Muscle of arm (tissue), 14 donors: Measurements from ENCODE around the gene GPR22. TPM values are rescaled to one million over a fixed set of nuclear protein-coding genes. Genes with fewer than 3 reads are reported as not detected.

Experiments
- DNase-seq: peaks from one replicate; pipeline ENCODE4 v3.0.0-alpha.2; 2013
- long read RNA-seq, 11 donors: transcript quantifications; one replicate each; lab custom pipeline, GENCODE V29; 2026
- polyA plus RNA-seq, 12 donors: library from polyadenylated mRNA; unstranded; fragments of 120-200 nt; gene quantifications; one replicate each; pipeline ENCODE4 v1.2.1, GENCODE V29; 2013; ENCODE audit not compliant: insufficient read length in 12 of 12

Gene GPR22, protein sequence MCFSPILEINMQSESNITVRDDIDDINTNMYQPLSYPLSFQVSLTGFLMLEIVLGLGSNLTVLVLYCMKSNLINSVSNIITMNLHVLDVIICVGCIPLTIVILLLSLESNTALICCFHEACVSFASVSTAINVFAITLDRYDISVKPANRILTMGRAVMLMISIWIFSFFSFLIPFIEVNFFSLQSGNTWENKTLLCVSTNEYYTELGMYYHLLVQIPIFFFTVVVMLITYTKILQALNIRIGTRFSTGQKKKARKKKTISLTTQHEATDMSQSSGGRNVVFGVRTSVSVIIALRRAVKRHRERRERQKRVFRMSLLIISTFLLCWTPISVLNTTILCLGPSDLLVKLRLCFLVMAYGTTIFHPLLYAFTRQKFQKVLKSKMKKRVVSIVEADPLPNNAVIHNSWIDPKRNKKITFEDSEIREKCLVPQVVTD
- under 1 TPM in 7 of 12 donors, not detected in 5; 0.07 to 0.29 (median 0.15) TPM for polyA plus RNA-seq
- long read RNA-seq, donor 1, partial matches to known transcripts = 0 of 1 reads
- long read RNA-seq, donor 1, other reads (novel, unspliced or antisense) = 0 of 1 reads
- long read RNA-seq, donor 2 = 0 reads
- long read RNA-seq, donor 3 = 0 reads
- long read RNA-seq, donor 4 = 0 reads
- long read RNA-seq, donor 5 = 0 reads
- long read RNA-seq, donor 6 = 0 reads
- long read RNA-seq, donor 7 = 0 reads
- long read RNA-seq, donor 8 = 0 reads
- long read RNA-seq, donor 9 = 0 reads
- long read RNA-seq, donor 10 = 0 reads
- long read RNA-seq, donor 11 = 0 reads

DNA sequence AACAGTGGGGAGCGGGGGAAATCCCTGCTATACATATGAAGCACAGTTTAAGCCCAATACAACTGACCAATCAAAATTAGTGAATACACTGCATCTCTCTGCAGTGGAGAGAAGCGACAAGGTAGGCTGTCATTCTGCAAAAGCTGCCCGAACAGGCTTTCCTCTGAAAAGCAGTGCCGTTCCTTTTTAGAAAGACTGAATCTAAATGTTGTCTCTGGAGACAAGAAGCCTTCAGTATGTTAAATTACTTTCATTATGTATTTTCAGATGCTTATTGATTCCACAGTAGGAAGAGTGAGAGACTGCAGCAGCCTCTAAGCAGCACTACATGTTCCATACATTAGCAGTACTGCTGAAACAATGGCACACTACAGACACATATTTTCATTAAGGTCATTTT is at the start of gene GPR22:
Gene GPR22 (plus strand): TSS at position 129 of the 400 bp plus-strand sequence. CDS start 4,004 bp downstream, outside the sequence.
- no peak for DNase-seq

DNA sequence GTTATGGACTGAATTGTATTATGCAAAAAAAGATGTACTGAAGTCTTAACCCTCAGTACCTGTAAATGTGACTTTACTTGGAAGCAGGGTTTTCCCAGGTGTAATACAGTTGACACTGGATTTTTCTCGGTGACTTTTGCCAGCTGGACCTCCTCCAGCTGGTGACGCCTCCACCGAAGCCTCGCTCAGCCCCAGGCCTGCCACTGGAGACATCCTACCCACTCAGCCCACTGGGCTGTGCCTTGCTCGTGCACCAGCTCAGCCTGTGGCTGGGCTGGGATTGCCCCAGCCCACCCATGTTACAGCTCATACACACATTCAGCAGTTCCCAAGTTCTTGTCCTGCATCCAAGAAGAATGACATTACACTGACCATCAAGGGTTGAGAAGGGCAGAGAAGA is 42.4 kb upstream of the GPR22 start:
- no peak for DNase-seq

DNA sequence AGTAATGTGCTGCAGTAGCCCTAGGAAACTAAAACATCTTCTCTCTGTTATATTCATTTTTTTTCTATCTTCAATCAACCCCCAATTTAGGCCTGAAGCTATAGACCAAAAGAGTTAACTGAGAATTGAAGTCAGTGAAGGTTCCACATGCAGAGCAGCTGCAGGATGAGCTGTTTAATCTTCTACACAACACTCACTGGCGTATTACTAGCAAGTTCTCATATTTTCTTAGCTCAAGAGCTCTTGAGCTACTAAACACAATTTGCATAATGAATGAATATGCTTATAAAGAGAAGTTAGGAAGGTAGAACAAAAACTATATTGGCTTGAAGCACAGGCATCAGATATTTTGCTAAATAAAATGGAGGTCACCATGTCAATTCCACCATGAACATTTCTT is 41.2 kb upstream of the GPR22 start:
- DNase-seq = no peak

DNA sequence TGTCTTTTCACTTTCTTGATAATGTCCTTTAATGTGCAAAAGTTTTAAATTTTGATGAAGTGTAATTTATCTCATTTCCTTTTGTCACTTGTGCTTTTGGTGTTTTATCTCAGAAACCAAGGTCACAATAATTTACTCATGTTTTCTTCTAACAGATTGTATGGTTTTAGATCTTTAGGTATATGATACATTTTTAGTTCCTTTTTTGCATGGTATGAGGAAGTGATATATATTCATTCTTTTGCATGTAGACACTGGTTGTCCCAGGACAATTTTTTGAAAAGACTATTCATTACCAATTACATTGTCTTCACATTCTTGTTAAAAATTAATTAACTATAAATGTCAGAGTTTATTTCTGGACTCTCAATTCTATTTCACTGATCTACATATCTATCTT is 39.8 kb upstream of the GPR22 start:
- DNase-seq = no peak

DNA sequence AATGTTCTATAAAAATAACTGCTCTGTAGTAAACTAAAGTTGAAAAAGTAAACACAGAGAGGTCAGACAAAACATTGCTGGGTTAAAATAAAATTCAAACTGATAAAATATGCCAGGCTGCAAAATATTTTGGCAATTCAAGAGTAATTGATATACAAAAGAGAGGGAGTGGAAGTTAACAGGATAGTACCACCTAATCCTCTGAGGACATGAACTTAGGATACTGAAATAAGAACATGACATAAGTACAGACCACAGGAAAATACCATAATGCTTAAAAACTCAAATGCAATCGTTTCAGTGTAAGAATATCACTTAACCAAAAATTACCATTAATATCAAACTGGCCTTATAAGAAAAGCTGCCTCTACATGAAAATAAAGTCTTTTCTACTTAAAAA is 37.6 kb upstream of the GPR22 start:
- DNase-seq = no peak

DNA sequence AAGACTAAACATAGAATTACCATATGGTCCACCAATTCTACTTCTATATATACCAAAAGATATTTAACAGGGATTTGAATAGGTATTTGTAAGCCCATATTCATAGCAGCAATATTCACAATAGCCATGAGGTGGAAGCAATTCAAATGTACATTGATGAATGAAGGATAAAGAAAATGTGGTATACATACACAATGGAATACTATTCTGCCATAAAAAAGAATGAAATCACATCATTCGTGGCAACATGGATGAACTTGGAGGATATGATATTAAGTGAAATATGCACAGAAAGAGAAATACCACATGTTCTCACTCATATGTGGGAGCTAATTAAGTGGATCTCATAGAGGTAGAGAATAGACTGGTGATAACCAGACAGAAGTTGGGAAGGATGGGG is 34.1 kb upstream of the GPR22 start:
- DNase-seq = no peak

DNA sequence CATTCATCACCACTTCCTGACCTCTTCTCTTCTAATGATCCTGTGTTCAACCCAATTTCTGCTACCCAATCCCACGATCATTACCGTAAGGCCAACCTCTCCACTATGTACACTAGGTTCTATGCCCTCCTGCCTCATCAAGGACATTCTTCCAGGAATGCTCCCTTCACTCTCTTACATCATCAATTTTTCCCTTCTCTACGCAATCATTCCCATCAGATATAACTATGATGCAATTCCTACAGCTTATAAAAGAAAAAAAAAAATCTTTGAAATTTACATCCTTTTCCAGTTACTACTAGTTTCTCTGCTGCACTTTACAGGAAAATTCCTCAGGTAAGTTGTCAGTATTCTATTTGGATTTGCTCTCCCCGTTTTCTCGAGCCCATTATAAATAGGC is 30.8 kb upstream of the GPR22 start:
- DNase-seq = no peak

DNA sequence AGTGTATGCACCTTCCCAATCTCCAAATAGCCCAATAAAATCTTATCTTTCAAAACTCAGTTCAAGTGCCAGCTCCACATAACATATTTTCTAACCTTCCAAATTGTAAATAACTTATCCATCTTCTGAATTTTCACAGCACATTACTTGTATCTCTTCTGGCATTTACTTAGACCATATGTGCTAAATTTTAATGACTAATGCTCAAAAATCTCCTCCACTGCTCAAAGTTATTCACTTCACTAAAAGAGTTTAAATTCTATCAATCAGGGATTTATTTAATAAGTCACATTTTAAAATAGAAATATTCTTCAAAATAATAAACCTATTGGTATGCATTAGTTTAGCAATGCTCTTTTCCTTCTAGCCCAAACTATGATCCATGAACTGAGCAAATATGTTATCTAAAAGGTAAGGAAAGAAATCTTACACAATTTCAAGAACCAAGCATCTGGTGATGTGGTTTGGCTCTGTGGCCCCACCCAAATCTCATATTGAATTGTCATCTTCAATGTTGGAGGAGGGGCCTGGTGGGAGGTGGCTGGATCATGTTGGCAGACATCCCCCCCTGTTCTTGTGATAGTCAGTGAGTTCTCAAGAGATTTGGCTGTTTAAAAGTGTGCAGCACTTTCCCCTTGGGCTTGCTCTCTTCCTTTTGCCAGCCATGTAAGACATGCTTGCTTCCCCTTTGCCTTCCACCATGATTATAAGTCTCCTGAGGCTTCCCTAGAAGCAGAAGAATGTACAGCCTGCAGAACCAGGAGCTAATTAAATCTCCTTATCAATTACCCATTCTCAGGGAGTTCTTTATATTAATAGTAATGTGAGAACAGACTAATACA is 28.1 kb upstream of the GPR22 start:
- no peak for DNase-seq

DNA sequence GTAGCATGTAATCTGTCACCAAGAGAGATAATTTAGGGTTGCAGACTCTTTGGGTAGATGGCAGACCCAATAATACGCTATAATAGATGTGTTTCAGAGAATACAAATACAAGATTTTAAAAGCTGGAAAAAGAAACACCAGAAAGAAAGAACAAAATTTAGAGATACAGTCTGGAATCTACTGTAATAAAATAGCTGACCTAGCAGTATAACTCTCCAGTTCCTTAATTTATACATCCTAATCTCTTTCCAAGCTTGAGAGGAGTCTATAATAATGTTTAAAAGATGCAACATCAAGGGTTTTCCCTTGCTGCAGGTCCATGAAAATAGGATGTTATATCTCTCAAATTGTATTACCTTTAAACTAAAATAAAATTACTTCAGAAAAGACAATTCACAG is 27.2 kb upstream of the GPR22 start:
- DNase-seq = no peak

DNA sequence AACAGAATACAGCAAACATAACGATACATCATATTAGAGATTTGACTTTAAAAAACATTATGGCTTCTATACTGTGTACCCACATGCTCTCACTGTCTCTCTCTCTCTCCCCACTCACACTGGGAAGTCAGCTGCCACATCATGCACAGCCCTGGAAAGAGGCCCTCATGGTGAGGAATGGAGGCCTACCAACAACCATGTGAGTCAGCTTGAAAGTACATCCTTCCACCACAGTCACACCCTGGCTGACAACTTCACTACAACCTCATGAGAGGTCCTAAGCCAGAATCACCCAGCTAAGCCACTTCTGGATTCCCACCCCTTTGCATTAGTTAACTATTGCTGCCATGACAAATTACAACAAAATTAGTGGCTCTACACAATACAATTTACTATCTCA is 23.3 kb upstream of the GPR22 start:
- DNase-seq = no peak

DNA sequence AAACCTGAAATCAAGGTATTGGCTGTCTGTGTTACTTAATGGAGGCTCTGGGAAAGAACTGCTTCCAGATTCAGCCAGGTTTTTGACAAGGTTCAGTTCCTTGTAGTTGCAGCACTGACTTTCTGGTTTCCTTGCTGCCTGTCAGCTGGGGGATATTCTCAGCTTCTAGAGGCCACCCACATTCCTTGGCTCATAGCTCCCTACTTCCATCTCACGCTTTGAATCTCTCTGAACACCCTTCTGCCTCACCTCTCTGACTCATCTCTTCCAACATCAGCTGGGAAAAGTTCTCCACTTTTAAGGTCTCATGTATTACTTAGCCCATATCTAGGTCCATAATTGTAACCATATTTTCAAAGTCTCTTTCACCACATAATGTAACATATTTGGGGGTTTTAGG is 22.9 kb upstream of the GPR22 start:
- DNase-seq = no peak

DNA sequence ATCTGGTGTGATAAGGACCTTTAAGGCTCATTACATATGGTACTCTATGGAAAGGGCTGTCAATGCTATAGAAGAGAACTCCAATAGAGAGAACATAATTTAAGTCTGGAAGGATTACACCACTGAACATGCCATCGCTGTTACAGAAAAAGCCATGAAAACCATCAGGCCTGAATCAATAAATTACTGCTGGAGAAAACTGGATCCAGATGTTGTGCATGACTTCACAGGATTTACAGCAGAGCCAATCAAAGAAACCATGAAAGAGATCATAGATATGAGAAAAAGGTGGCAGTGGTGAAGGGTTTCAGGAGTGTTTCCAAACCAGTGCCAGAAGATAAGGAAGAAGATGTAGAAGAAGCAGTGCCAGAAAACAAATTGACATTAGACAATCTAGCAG is 18.9 kb upstream of the GPR22 start:
- DNase-seq = no peak

DNA sequence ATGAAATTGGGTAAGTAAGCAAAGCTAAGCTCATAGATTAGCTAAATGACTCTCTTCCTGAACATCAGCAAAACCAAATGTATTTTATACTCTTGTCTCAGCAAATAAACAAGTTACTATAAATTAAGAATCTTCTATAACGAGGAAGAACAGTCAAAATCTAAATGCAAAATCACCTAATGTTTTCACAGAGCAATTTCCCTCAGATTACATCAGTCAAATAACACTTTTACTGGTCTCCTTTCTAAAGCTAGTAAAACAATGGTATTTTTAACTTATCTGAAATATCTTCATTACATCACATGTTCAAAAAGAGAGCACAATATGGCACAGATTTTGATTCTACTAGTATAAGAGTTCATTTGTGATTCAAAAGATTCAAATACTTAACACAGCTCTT is 16.5 kb upstream of the GPR22 start:
- DNase-seq = no peak

DNA sequence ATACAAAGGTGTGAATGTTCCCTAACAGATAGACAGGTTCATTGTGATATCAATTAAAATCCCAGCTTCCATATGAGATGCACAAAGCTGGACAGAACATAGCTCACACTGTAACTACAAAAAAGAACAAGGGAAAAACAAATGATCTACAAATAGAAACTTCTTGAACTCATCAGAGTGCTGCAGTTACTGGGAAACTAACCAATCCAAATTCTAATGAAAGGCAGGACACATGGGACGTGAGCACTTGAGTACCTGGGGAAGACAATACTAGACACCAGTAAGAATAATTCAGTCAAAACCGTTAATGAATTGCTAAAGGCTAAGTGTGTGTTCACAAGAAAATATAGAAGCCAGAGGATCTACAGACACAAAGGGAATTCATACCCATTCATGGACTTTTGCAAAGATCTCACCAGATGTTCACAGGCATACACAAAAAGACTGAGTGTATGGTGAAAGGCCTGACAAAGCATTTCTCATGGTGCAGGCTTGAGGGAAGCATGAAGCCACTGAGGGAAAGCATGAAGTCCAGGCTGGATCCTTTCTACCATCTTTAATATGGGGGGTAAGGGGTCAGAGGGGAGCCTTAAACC is 7.8 kb upstream of the GPR22 start:
- DNase-seq = no peak

DNA sequence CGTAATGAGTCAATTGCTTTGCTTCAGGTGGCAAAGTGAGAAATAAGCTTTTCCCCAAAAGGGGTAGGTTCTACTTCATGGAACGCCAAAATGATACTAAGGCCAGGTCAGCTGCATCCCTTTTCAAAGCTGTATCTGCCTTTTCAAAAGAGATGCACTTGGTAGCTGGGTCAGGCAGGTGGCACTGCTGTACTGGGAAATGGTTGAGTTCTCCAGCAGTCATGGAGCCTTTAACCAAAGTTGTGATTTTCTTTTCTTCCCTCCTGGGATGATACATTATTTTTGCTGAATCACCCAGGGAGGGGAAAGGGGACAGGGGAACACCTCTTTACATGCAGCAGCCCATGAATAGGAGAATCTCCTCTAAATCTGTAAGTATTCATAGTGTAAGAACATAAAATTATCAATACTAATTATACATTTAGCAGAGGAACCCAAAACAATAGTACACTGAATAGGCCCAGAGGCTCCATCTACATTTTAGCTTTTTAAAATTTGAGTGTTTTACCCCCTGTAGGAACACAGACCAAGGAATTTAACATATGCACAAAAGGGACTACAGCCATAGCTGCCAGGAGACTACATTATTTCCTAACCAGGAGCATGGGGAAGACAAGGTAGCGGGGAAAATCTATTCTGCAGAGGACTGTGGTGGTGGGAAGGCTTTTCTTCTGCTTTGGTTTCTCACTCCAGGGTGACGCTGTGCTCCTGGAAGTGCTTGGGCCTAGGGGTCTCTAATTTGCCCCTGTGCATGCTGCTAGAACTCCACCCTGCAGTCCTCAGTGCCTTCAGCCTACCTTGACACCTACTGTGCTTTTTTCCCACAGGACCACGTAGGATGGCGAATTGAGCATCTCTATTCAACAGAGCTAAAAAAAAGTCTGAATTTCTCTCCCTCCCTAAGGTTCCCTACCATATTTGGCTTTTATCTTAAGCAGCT is 6.4 kb upstream of the GPR22 start:
- peak; percentile 44 for DNase-seq

DNA sequence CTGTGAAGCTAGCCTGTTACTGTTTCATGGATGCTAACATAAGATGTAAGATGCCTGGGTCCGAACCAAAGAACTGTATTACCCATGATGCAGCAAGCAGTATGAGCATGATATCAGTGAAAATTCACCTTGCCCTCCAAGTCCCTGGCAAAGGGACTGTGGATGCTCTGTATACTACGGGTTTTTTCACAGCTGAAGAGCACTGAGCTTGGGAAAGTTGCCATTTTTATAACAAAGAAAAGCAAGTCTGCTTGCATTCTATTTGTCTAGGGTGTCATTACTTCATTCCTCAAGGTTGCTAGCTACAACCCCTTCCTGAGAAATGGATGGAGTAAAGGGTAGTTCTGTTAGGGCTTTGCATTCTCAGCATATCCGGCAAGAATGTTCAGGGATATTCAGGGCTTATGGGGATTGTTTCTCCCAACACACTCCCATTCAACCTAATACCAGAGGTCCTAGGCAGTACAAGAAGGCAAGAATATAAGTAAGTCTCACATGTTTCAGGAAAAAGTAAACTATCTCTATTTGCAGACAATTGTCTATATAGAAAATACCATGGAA is 5.1 kb upstream of the GPR22 start:
- DNase-seq = no peak

DNA sequence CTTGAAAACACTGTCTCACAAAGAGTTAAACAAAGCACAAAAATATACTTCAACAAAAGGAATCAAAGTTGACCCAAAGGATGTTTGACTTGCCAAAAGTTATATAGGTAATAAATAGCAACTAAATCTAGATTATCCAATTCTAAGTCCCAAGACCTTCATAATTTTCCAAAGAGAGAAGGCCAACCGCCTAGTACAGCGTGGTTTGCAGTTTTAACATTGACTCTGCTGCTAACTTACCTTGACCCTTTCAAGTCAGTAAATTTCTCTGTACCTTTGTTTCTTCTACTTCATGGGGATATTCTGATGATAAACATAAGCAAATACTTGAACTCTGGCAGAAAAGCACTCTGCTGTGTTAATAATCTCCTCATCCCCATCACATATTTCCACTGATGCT is 1.9 kb upstream of the GPR22 start:
- DNase-seq = no peak

DNA sequence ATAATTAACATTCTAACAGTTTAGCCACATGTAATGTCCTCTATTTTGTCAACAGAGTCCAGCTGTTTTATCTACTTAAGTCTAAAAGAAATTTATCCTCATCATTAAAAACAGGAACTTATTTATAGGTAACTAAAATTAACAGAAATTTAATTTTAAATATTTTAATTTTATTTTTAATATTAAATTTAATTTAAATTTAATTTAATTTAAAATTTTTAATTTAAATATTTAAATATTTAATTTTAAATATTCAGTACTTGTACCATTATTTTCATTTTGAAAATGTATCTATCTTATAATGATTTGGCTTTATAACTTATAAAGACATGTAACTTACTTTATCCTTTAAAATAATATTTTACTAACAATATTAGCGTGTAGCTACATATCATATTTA is 1.0 kb upstream of the GPR22 start:
- DNase-seq = no peak

DNA sequence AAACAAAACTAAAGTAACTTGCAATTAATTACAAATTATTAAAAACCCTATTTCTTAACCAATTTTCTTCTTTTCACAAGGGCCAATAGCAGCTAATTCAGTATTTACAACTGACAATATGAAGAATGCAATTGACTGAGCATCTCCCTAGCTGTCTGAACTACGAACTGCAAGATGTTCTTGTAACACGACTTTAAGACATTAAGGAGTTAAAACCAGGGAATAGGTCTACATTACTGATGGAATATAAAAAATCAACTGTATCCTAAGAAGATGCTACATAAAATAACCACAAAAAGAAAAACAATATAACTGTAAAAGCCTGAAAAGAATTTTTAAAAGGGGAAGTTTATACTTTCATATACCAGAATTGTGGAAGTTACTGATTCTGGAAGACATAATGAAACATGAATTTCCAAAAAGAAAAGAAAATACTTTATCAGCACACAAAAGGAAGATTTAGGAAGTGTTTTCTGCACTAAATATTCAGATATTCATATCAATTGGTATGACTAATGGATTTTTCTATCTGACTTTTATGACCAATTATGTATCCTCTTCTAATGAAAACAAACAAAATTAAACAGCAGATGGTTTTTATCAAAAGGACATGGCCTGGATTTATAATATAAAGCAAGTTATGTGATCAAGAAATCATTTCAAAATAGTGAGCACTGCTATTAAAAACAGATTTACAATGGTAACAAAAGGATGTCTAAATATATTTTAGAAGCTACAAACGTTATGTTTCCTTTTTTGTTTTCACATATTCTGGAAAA is 1.6 kb downstream of the GPR22 start:
- DNase-seq = no peak

DNA sequence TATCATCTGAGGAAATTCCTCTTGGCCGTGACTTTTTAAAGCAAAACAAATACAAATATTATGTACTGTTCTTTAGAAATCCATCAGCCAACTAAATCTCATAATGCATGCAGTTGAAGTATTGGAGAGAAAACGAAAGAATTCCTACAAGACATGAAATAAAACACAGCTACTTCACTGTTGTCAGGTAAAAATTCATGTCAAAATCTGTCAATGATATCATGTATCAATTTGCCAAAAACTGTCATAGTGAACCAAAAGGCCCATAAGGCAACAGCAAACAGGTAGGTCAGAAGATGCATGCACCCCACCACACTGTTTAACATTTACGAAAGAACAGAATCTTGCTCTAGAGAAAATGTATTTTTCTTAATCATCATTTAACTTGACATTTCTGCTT is 2.3 kb downstream of the GPR22 start:
- DNase-seq = no peak
